IPS-18a (cell line): ENCODE measurements around the gene SHKBP1.
"Not testable (repeated sequence)": the region's sequence is repeated elsewhere in the genome, so short reads cannot be mapped to it uniquely, and the experiment has no call there.

ENCODE experiments used
- H3K27ac ChIP-seq: one replicate; pipeline ENCODE4 v1.5.1; 2013; ENCODE audit warnings: low read length
- H3K27me3 ChIP-seq: one replicate; pipeline ENCODE4 v1.6.1; 2013; ENCODE audit warnings: mild to moderate bottlenecking, low read length; ENCODE audit not compliant: control insufficient read depth, insufficient read depth
- H3K36me3 ChIP-seq: one replicate; pipeline ENCODE4 v1.6.1; 2013; ENCODE audit warnings: low read depth, low read length; ENCODE audit not compliant: control insufficient read depth
- H3K4me1 ChIP-seq: one replicate; pipeline ENCODE4 v1.6.1; 2013; ENCODE audit warnings: low read depth, low read length; ENCODE audit not compliant: control insufficient read depth
- H3K4me3 ChIP-seq: one replicate; pipeline ENCODE4 v1.5.1; 2013; ENCODE audit warnings: low read length
- H3K9ac ChIP-seq: one replicate; pipeline ENCODE4 v1.6.1; 2013; ENCODE audit warnings: mild to moderate bottlenecking, low read length, moderate library complexity
- H3K9me3 ChIP-seq: one replicate; pipeline ENCODE4 v1.6.1; 2013; ENCODE audit warnings: low read depth, low read length; ENCODE audit not compliant: control insufficient read depth

SHKBP1 gene

DNA sequence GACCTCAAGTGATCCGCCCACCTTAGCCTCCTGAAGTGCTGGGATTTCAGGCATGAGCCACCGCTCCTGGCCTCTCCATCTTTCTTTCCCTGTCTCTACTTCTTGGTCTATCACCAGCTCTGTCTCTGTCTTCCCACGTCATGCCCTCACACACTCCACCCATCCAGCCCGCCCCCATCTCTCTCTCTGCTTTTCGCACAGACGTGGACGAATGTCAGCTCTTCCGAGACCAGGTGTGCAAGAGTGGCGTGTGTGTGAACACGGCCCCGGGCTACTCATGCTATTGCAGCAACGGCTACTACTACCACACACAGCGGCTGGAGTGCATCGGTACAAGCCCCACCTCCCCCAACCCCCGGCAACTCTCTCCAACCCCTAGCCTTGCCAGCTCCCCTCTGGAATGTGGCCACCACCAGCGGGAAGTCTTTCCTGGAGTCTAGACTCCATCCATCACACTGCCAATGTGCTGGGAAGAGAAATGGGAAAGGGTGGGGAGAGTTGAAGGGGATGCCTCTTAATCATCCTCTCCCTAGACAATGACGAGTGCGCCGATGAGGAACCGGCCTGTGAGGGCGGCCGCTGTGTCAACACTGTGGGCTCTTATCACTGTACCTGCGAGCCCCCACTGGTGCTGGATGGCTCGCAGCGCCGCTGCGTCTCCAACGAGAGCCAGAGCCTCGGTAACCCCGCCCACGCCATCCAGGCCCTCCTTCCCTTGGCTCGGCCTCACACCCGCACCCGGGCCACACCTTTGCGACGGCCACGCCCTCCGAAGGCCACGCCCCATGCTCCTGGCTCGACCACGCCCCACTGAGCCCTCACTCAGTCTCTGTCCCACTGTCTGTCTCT is 47.0 kb downstream of the SHKBP1 start:
- Histone ChIP-seq H3K27me3 (no peaks in the 10 kb centered on the region), H3K36me3 (peaks cover 18% of the 10 kb centered on the region), H3K9ac (no peak overlapping the region), H3K27ac (no peak overlapping the region), H3K9me3 (no peaks in the 10 kb centered on the region), H3K4me1 (peaks cover 7% of the 10 kb centered on the region), H3K4me3 (peak overlapping the region; percentile 53)

- not testable (repeated sequence) for H3K4me3 ChIP-seq, H3K27ac ChIP-seq, H3K27me3 ChIP-seq, H3K9ac ChIP-seq, H3K4me1 ChIP-seq, H3K9me3 ChIP-seq
- H3K36me3 ChIP-seq: peaks cover 12% of the 10 kb centered on the region
These were observed 47.9 kb downstream of the SHKBP1 start for GRCh38 chr19:40624369-40625153.

- Histone ChIP-seq H3K4me1 (peaks cover 7% of the 10 kb centered on the region), H3K27me3 (no peaks in the 10 kb centered on the region), H3K9ac (no peak overlapping the region), H3K27ac (no peak overlapping the region), H3K9me3 (no peaks in the 10 kb centered on the region), H3K36me3 (peaks cover 12% of the 10 kb centered on the region), H3K4me3 (no peak overlapping the region)
These were observed 48.9 kb downstream of the SHKBP1 start for GRCh38 chr19:40625406-40626120.

- Histone ChIP-seq H3K36me3 (peaks cover 5% of the 10 kb centered on the region), H3K4me3 (no peak overlapping the region), H3K9ac (no peak overlapping the region), H3K4me1 (peaks cover 11% of the 10 kb centered on the region), H3K27ac (no peak overlapping the region), H3K27me3 (no peaks in the 10 kb centered on the region), H3K9me3 (no peaks in the 10 kb centered on the region)
These were observed 50.2 kb downstream of the SHKBP1 start for GRCh38 chr19:40626918-40627317.

- no peaks in the 10 kb centered on the region for H3K9me3 ChIP-seq
- no peak overlapping the region for H3K9ac ChIP-seq
- peaks cover 5% of the 10 kb centered on the region for H3K36me3 ChIP-seq
- no peaks in the 10 kb centered on the region for H3K27me3 ChIP-seq
- no peak overlapping the region for H3K4me3 ChIP-seq
- no peak overlapping the region for H3K27ac ChIP-seq
- peaks cover 15% of the 10 kb centered on the region for H3K4me1 ChIP-seq
These were observed 51.0 kb downstream of the SHKBP1 start for GRCh38 chr19:40627486-40628279.

GRCh38 chr19:40629346-40629745 is 52.7 kb downstream of the SHKBP1 start:
- H3K27ac ChIP-seq: no peak overlapping the region
- no peaks in the 10 kb centered on the region for H3K9me3 ChIP-seq
- peaks cover 16% of the 10 kb centered on the region for H3K4me1 ChIP-seq
- peaks cover 13% of the 10 kb centered on the region for H3K27me3 ChIP-seq
- no peak overlapping the region for H3K4me3 ChIP-seq
- H3K9ac ChIP-seq: no peak overlapping the region
- peaks cover 5% of the 10 kb centered on the region for H3K36me3 ChIP-seq

GRCh38 chr19:40630571-40631160 is 54.0 kb downstream of the SHKBP1 start:
- Histone ChIP-seq H3K36me3 (peaks cover 3% of the 10 kb centered on the region), H3K4me1 (peaks cover 16% of the 10 kb centered on the region), H3K4me3 (no peak overlapping the region), H3K27ac (no peak overlapping the region), H3K27me3 (peaks cover 24% of the 10 kb centered on the region), H3K9ac (no peak overlapping the region), H3K9me3 (no peaks in the 10 kb centered on the region)

GRCh38 chr19:40632311-40633036 is 55.8 kb downstream of the SHKBP1 start:
- Histone ChIP-seq H3K4me1 (peaks cover 16% of the 10 kb centered on the region), H3K36me3 (peaks cover 3% of the 10 kb centered on the region), H3K27ac (no peak overlapping the region), H3K4me3 (no peak overlapping the region), H3K9me3 (no peaks in the 10 kb centered on the region), H3K27me3 (peaks cover 28% of the 10 kb centered on the region), H3K9ac (no peak overlapping the region)

DNA sequence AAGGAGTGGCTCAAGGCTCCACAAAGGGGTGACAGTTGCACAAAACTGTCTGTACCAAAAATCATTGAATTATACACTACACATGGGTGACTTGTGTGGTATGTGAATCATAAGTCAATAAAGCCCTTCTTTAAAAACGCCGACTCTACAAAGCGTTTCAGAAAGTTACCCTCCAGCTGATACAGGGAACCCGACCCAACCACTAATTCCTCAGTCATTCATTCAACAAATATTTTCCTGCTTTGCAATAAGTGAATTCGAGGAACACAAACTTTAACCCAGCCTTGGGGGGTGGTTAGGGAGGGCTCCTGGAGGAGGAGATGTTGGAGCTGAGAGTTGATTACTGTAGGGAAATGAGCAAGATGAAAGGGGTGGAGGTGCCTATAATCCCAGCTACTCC is 56.5 kb downstream of the SHKBP1 start:
- no peak overlapping the region for H3K9ac ChIP-seq
- H3K4me1 ChIP-seq: peaks cover 16% of the 10 kb centered on the region
- H3K27me3 ChIP-seq: peaks cover 28% of the 10 kb centered on the region
- no peak overlapping the region for H3K4me3 ChIP-seq
- no peaks in the 10 kb centered on the region for H3K9me3 ChIP-seq
- H3K36me3 ChIP-seq: peaks cover 3% of the 10 kb centered on the region
- H3K27ac ChIP-seq: no peak overlapping the region

- H3K4me3 ChIP-seq: no peak overlapping the region
- H3K4me1 ChIP-seq: peaks cover 6% of the 10 kb centered on the region
- peaks cover 23% of the 10 kb centered on the region for H3K27me3 ChIP-seq
- H3K36me3 ChIP-seq: no peaks in the 10 kb centered on the region
- no peak overlapping the region for H3K27ac ChIP-seq
- no peaks in the 10 kb centered on the region for H3K9me3 ChIP-seq
- H3K9ac ChIP-seq: no peak overlapping the region
These were observed 61.7 kb downstream of the SHKBP1 start for GRCh38 chr19:40638327-40638726.
